Measurements from ENCODE around the gene NECAB2.

DNA sequence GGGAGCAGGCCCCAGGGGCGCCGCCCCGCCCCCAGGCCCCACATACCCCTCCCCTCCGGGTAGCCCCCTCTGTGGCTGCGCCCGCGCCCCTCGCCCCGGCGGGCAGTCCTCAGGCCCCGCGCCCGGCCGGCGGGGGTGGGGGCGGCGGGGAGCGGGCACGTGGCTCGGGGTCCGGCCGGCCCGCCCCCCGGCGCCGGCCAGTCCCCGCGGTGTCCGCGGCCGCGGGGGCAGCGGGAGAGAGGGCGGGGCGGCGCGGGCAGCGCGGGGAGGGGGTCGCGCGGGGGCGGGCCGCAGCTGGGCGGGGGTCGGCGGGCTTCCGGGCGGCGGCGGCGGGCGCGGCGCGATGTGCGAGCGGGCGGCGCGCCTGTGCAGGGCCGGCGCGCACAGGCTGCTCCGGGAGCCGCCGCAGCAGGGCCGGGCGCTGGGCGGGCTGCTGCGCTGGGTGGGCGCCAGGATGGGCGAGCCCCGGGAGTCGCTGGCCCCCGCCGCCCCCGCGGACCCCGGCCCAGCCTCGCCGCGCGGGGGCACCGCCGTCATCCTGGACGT, 335 bp downstream of the NECAB2 start:
- TF ChIP-seq CTCF (IDR thresholded peaks at IDR 0.05) (no peak), POLR2A (IDR thresholded peaks at IDR 0.05) (no peak)

Measured in prostate gland (tissue), 2 donors.